GM13977 (cell line): ENCODE data around the gene TGFA.

ENCODE experiments used
- DNase-seq: peaks from one replicate; pipeline ENCODE4 v3.0.0; 2012; ENCODE audit warnings: low spot score
- CTCF ChIP-seq: IDR thresholded peaks from 2 replicates; pipeline ENCODE4 v1.5.1; 2012; ENCODE audit warnings: mild to moderate bottlenecking, control low read depth; ENCODE audit not compliant: insufficient read depth; ENCODE audit errors: extremely low read depth, missing control alignments
- in situ Hi-C: fragments of 300-500 bp; cut with MboI; formaldehyde crosslinking; loops from one replicate; pipeline ENCODE4 v1.12.0; 2022; ENCODE audit warnings: low sequenced_read_pairs, low pct_unique_long_range_greater_than_20kb, mixed read lengths, inconsistent platforms; ENCODE audit not compliant: unreplicated experiment

Gene TGFA

DNA sequence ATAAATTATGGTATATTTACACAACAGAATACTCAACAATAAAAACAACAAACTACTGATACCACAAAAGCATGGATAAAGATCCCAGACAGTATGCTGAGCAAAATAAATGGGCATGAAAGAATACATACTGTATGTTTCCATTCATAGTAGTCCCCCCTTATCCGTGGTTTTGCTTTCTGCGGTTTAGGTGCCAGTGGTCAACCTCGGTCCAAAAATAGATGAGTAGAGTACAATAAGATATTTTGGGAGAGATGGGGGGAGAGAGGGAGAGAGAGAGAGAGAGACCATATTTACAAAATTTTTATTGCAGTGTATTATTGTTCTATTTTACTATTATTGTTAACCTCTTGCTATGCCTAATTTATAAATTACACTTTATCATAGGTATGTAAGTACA, 21.0 kb upstream of the TGFA start:
- TF ChIP-seq CTCF, result no peak
- no peak for DNase-seq
- in situ Hi-C loops, result no loop called here

DNA sequence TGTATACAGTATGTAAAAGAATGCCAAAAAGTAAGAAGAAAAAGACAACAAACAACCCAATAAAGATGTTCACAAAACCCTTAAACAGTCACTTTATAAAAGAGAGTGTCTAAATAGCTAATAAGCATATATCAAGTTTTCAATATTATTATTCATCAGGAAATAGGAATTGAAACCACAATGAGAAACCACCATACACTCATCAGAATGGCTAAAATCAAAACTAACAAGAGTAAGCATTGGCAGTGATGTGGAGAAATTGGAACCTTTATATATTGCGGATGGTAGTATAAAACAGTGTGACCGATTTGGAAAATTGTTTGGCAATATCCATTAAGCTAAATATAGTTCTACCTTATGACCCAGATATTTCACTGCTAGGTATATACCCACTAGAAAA, 20.5 kb upstream of the TGFA start:
- no peak for DNase-seq
- no peak for TF ChIP-seq CTCF
- in situ Hi-C loops, result no loop called here

DNA sequence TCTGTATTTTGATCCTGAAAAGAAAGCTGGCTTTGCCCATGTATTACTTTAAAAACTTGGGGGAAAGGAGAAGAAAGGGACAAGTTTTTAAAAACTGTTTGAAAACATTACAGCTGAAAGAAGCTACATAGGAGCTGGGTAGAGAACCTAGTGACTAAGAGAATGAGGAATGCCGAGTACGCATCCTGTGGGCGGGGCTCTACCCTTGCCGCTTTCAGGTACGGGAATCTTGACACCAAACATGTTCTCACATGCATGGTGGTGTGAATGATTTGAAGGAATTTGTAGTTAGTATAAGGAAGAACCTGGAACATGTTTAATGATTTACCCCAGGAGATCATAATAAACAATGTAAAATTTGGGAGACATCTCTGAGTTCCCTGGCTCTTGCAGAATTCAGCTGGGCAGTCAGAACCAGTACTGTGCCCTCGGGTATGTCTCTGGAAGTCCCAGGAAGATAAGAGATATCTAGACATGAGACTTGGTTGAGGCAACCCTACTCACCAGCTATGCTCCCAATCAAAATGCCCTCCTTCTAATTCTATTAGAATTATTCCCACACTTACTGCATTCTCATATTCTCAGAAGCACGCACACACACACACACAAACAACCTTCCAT, 16.5 kb upstream of the TGFA start:
- in situ Hi-C loops, result no loop called here
- no peak for TF ChIP-seq CTCF
- no peak for DNase-seq

DNA sequence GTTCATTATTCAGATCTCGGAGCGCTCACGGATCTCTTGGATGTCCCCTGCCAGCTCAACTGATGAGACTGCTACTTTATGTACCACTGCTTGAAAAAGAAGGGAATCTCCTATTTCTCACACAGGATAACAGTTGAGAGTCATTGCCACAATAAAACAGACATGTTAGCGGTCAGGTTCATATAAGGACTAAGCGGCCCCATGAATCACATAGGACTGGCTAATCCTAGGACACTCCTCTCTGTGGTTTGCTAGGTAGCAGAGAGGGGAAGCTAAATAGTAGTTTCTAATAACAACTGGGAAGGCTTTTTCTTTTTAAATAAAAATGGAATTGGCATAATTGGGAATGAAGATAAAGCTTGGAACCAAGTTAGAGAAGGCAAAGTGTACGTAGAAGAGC, 15.9 kb upstream of the TGFA start:
- TF ChIP-seq CTCF, result no peak
- no peak for DNase-seq
- in situ Hi-C loops, result no loop called here

DNA sequence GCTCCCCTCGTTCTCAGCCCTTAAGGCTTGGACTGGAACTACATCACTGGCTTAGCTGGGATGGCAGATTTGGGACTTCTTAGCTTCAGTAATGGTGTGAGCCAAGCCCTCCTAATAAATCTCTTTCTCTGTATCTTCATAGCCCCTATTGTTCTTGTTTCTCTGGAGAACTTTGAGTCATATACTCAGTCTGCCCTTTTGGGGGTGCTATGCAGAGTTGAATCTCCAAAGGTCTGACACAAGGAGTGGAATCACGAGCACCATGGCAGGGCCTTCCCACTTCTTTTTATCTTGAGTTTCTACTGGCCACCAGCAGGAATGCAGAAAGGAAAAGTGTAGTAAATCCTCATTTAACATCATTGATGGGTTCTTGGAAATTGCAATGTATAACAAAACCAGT, 13.3 kb upstream of the TGFA start:
- DNase-seq, result no peak
- no peak for TF ChIP-seq CTCF
- in situ Hi-C loops, result no loop called here

DNA sequence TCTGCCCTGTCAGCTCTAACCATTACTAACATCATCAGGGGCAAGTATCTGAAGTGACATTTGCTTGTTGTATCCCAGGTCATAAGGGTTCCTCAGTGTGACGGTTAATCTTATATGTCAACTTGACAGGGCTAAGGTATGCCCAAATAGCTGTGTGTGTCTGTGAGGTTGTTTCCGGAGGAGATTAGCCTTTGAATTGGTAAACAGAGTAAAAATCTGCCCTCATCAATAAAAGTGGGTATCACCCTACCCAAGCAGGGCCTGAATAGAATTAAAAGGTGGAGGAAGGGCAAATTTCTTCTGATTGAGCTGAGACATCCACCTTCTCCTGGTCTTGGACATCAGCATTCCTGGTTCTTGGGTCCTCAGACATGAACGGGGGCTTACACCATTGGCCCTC, 12.8 kb upstream of the TGFA start:
- no peak for DNase-seq
- in situ Hi-C loops, result no loop called here

More for the DNA sequence above, 12.8 kb upstream of the TGFA start:
- no peak for TF ChIP-seq CTCF
